ENCODE data around the gene FLACC1.

The FLACC1 gene

GRCh38 chr2:201357221-201357620 lies at the start of gene FLACC1:
Gene FLACC1 (minus strand): TSS chr2:201357345. CDS start chr2:201351404, 5,941 bp downstream.
- POLR2A ChIA-PET (ENCODE audit: low non-redundant PET): no interaction called here
- H3K27ac ChIP-seq: no peak within 1 kb of the TSS
- peak; percentile 30 for DNase-seq (ENCODE audit: low spot score)
- CTCF ChIA-PET: no interaction called here
- TF ChIP-seq, protein P1, sequence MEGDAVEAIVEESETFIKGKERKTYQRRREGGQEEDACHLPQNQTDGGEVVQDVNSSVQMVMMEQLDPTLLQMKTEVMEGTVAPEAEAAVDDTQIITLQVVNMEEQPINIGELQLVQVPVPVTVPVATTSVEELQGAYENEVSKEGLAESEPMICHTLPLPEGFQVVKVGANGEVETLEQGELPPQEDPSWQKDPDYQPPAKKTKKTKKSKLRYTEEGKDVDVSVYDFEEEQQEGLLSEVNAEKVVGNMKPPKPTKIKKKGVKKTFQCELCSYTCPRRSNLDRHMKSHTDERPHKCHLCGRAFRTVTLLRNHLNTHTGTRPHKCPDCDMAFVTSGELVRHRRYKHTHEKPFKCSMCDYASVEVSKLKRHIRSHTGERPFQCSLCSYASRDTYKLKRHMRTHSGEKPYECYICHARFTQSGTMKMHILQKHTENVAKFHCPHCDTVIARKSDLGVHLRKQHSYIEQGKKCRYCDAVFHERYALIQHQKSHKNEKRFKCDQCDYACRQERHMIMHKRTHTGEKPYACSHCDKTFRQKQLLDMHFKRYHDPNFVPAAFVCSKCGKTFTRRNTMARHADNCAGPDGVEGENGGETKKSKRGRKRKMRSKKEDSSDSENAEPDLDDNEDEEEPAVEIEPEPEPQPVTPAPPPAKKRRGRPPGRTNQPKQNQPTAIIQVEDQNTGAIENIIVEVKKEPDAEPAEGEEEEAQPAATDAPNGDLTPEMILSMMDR (conservative IDR thresholded peaks at IDR 0.05; ENCODE audit: low read depth): no peak

GRCh38 chr2:201406077-201406662 lies 49.0 kb upstream of the FLACC1 start:
- POLR2A ChIA-PET (ENCODE audit: low non-redundant PET): no interaction called here
- CTCF ChIA-PET: no interaction called here
- peak overlapping the region; percentile 68 for H3K27ac ChIP-seq
- peak; percentile 30 for DNase-seq (ENCODE audit: low spot score)
- TF ChIP-seq, protein P1 (conservative IDR thresholded peaks at IDR 0.05; ENCODE audit: low read depth): no peak

DNA sequence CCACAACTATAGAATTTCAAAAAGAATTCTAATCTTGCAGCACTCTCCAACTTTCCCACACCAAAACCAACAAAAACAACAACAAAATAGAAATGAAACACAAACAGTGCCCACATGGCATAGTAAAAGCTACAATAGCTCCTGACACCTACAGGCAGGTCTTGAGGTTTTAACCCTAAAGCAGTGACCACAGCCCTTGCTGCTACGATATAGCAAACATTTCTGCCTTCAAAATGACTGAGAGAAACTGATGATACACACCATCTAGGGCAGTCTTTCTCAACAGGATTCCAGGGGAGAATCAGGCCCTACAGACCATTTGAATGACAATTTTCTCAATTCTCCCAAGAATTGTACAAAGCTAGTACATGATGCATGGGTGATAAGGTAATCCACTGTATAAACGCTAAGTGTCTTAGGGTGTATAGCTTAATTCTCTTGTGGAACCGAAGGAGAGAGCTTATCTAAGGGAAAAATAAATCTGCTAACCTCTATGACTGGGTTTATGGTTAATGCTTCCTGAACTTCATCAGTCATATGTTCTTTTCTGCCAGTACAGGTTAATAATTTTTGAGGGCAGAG lies 47.6 kb upstream of the FLACC1 start:
- ChIA-PET CTCF (no interaction called here), POLR2A (ENCODE audit: low non-redundant PET) (interaction anchor here (0.5 kb wide), 1 partner anchor 140 kb away, joined by 8 read pairs; no protein-coding TSS in a partner anchor)
- TF ChIP-seq, protein P1 (conservative IDR thresholded peaks at IDR 0.05; ENCODE audit: low read depth): no peak
- H3K27ac ChIP-seq: no peak overlapping the region
- DNase-seq (ENCODE audit: low spot score): no peak

DNA sequence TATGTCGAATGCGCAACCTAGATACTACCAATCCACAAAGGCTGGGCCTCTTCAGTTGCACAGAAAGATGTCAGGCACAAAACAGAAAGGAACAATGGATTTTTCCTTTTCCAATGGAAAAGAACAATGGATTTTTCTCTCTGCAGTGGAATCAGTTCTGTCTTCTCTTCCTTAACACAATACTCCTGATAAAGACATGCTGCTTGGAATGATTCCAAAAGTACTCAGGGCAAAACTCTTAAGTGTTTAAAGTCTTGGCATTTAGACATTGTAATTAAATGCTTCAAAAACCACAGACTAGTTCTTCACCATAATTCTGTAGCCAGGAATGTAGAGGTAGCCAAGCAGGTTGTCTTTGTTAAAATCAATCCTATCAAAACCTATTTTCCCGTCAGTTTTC lies 46.7 kb upstream of the FLACC1 start:
- TF ChIP-seq, protein P1 (conservative IDR thresholded peaks at IDR 0.05; ENCODE audit: low read depth): no peak
- CTCF ChIA-PET: no interaction called here
- POLR2A ChIA-PET (ENCODE audit: low non-redundant PET): no interaction called here
- H3K27ac ChIP-seq: no peak overlapping the region
- no peak for DNase-seq (ENCODE audit: low spot score)

- ChIA-PET POLR2A (ENCODE audit: low non-redundant PET) (no interaction called here), CTCF (no interaction called here)
- H3K27ac ChIP-seq: no peak overlapping the region
- TF ChIP-seq, protein P1 (conservative IDR thresholded peaks at IDR 0.05; ENCODE audit: low read depth): no peak
- DNase-seq (ENCODE audit: low spot score): no peak
Observed at GRCh38 chr2:201402651-201403562, 45.8 kb upstream of the FLACC1 start.

- POLR2A ChIA-PET (ENCODE audit: low non-redundant PET): no interaction called here
- CTCF ChIA-PET: interaction anchor here (0.6 to 0.7 kb wide), 2 partner anchors 8 to 867 kb away, joined by 3 to 4 read pairs; no protein-coding TSS in a partner anchor
- no peak for DNase-seq (ENCODE audit: low spot score)
- TF ChIP-seq, protein P1 (conservative IDR thresholded peaks at IDR 0.05; ENCODE audit: low read depth): no peak
- no peak overlapping the region for H3K27ac ChIP-seq
Observed at GRCh38 chr2:201401815-201402214, 44.7 kb upstream of the FLACC1 start.

Measured in RWPE1 (cell line).